AG04450 (cell line): ENCODE measurements around the gene NAA80. TPM values are rescaled to one million over a fixed set of nuclear protein-coding genes. Genes with fewer than 3 reads are reported as not detected.
"Not testable (repeated sequence)": the region's sequence is repeated elsewhere in the genome, so short reads cannot be mapped to it uniquely, and the experiment has no call there.

Experiments used
- CTCF ChIA-PET: fragments of 300-600, 350-600 bp; formaldehyde crosslinking; extraction: SDS; loops from one replicate; lab custom pipeline; 2022; ENCODE audit warnings: antibody characterized with exemption, inconsistent platforms; lab: Charles Lee
- POLR2A ChIA-PET: fragments of 350-600 bp; formaldehyde crosslinking; extraction: SDS; loops from one replicate; lab custom pipeline; 2021; ENCODE audit warnings: antibody characterized with exemption, inconsistent platforms; lab: Yijun Ruan, JAX
- DNase-seq: peaks from one replicate; pipeline ENCODE4 v3.0.0-alpha.2; 2011; ENCODE audit warnings: low read depth, low spot score
- H3K27ac ChIP-seq: one replicate; pipeline ENCODE4 v1.5.1; 2012; ENCODE audit warnings: low read depth, low read length, control low read depth
- H3K27me3 ChIP-seq: one replicate; pipeline ENCODE4 v1.6.0; 2012; ENCODE audit warnings: low read length; ENCODE audit not compliant: control insufficient read depth, insufficient read depth
- H3K4me3 ChIP-seq: 2 replicates; pipeline ENCODE4 v1.5.1; 2011; ENCODE audit warnings: mild to moderate bottlenecking, low read depth, low read length, control low read depth
- H3K9me3 ChIP-seq: 2 replicates; pipeline ENCODE4 v1.5.1; 2012; ENCODE audit warnings: low read length; ENCODE audit not compliant: control insufficient read depth, insufficient read depth
- CTCF ChIP-seq: IDR thresholded peaks from 2 replicates; pipeline ENCODE4 v1.5.1; 2011; ENCODE audit warnings: low read depth, low read length, control low read depth, inconsistent platforms
- polyA plus RNA-seq: library from polyadenylated mRNA; depleted of rRNA; stranded (reverse); fragments of >200 nt; gene quantifications from 2 replicates; pipeline ENCODE4 v1.2.3, GENCODE V29; 2011

The NAA80 gene
- polyA plus RNA-seq, 1 experiment = 2.0 TPM

DNA sequence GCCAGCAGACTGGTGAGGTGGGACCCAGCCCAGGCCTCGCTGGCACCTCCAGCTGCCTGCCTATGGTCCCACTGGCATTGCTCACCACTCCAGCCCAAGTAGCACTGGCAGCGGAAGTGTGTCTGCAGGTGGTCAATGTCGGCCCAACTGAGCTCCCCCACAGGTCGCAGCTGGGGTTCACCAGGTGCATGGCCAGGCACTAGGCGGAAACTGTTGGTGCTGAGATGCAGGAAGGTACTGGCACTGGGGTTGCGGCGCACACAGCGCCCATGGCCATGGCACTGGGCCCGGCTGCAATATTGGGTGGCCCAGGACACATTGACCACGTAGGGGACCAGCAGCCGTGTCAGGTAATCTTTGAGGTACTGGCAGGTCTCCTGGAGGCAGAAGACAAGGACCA is 19.0 kb upstream of the NAA80 start:
- H3K27me3 ChIP-seq = no peaks in the 10 kb centered on the region
- CTCF ChIA-PET = no interaction called here
- no peak for TF ChIP-seq CTCF
- no peak overlapping the region for H3K27ac ChIP-seq
- POLR2A ChIA-PET = no interaction called here
- H3K9me3 ChIP-seq = no peaks in the 10 kb centered on the region; the same call in 1 of the 2 replicates
- no peak overlapping the region for H3K4me3 ChIP-seq
- DNase-seq = no peak

DNA sequence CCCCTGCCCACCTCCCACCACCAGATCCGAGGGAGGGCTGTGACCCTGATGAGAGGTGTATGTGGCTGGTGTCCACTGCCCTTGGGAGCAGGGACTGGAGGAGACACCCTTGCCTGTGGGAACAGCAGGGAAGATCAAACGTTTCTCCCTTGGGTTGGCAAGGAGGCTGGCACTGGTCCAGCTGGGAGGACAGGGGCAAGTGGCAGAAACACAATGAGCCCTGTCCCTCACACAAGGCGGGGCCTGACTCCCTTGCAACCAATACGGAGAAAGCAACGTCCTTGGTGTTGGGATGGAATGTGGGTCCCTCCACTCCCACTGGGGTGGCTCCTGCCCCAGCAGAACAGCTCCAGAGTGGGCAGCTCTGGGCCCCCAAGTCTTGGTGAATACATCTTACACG is 18.1 kb upstream of the NAA80 start:
- ChIA-PET CTCF (no interaction called here), POLR2A (no interaction called here)
- no peaks in the 10 kb centered on the region for H3K27me3 ChIP-seq
- TF ChIP-seq CTCF = no peak
- no peaks in the 10 kb centered on the region; the same call in 1 of the 2 replicates for H3K9me3 ChIP-seq
- DNase-seq = no peak
- H3K4me3 ChIP-seq = no peak overlapping the region
- H3K27ac ChIP-seq = no peak overlapping the region

- ChIA-PET POLR2A (no interaction called here), CTCF (no interaction called here)
- no peak overlapping the region for H3K4me3 ChIP-seq
- DNase-seq = no peak
- no peak overlapping the region for H3K27ac ChIP-seq
- no peaks in the 10 kb centered on the region for H3K27me3 ChIP-seq
- no peaks in the 10 kb centered on the region; the same call in 1 of the 2 replicates for H3K9me3 ChIP-seq
- TF ChIP-seq CTCF = no peak
Observed at GRCh38 chr3:50316657-50317242, 17.5 kb upstream of the NAA80 start.

DNA sequence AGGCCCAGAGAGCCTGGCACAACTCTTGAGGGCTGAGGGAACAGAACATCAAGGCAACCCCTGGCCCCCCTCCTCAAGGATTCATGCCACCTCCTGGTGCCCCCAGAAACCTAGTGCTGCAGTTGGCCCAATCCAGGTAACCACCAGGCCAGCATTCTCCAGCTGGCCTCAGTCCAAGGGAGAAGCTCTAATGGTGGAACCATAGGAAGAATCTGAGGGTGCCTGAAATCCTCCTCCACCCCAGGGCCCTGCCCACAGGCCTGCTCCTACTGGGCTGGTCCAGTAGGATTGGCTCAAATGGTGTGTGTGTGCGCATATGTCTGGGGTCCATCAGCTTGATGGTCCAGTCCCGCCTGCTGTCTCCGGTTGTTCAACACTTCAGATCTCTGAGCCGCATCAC is 15.6 kb upstream of the NAA80 start:
- H3K9me3 ChIP-seq = no peaks in the 10 kb centered on the region; the same call in 1 of the 2 replicates
- no peak for TF ChIP-seq CTCF
- CTCF ChIA-PET = interaction anchor here (0.7 kb wide), 1 partner anchor 10 kb away, joined by 5 read pairs; no protein-coding TSS in a partner anchor
- H3K27ac ChIP-seq = no peak overlapping the region
- POLR2A ChIA-PET = interaction anchor here (0.8 to 0.9 kb wide), 2 partner anchors 13 to 15 kb away, joined by 4 read pairs; partner anchors contain the start of genes HYAL3, NAA80 and TUSC2
- H3K27me3 ChIP-seq = no peaks in the 10 kb centered on the region
- no peak for DNase-seq
- H3K4me3 ChIP-seq = no peak overlapping the region

GRCh38 chr3:50314342-50314741 is 15.1 kb upstream of the NAA80 start:
- ChIA-PET POLR2A (interaction anchor here (0.8 kb wide), 1 partner anchor 14 kb away, joined by 4 read pairs; the partner anchor contains the start of gene TUSC2), CTCF (no interaction called here)
- no peak overlapping the region for H3K27ac ChIP-seq
- no peaks in the 10 kb centered on the region for H3K27me3 ChIP-seq
- H3K4me3 ChIP-seq = no peak overlapping the region
- TF ChIP-seq CTCF = no peak
- peaks cover 3% of the 10 kb centered on the region for H3K9me3 ChIP-seq
- DNase-seq = no peak

GRCh38 chr3:50312041-50312440 is 12.8 kb upstream of the NAA80 start:
- H3K27me3 ChIP-seq, H3K4me3 ChIP-seq, CTCF ChIA-PET, H3K27ac ChIP-seq, DNase-seq, POLR2A ChIA-PET: not testable (repeated sequence)
- H3K9me3 ChIP-seq = peaks cover 26% of the 10 kb centered on the region
